CD4-positive, alpha-beta memory T cell (primary cell): Measurements from ENCODE around the gene PMPCA. TPM values are rescaled to one million over a fixed set of nuclear protein-coding genes. Genes with fewer than 3 reads are reported as not detected.
"Not testable (repeated sequence)": the region's sequence is repeated elsewhere in the genome, so short reads cannot be mapped to it uniquely, and the experiment has no call there.

Experiments used
- CTCF ChIA-PET: fragments of 350-600 bp; sonication (Branson Sonifier 250); formaldehyde crosslinking; loops from one replicate; lab custom pipeline; 2021; ENCODE audit warnings: inconsistent platforms; ENCODE audit not compliant: partially characterized antibody; lab: Charles Lee
- POLR2A ChIA-PET: fragments of 350-600 bp; sonication (Branson Sonifier 250); formaldehyde crosslinking; loops from one replicate; lab custom pipeline; 2021; ENCODE audit not compliant: partially characterized antibody; lab: Charles Lee
- DNase-seq, 5 donors: peaks; one replicate each; pipeline versions ENCODE4 v3.0.0 to v3.0.0-alpha.2; 2020 to 2022; ENCODE audit warnings: mixed read lengths in 1 of 5
- H3K27ac ChIP-seq: one replicate; pipeline ENCODE4 v1.7.0; 2013; ENCODE audit warnings: low read depth, low read length
- H3K27me3 ChIP-seq: 2 replicates; pipeline ENCODE4 v1.7.0; 2013; ENCODE audit warnings: mild to moderate bottlenecking, low read length, moderate library complexity; ENCODE audit not compliant: insufficient read depth
- H3K36me3 ChIP-seq: 2 replicates; pipeline ENCODE4 v1.7.0; 2013; ENCODE audit warnings: mild to moderate bottlenecking, low read length, moderate library complexity; ENCODE audit not compliant: insufficient read depth
- H3K4me1 ChIP-seq: 2 replicates; pipeline ENCODE4 v1.7.0; 2013; ENCODE audit warnings: mild to moderate bottlenecking, low read length, moderate library complexity; ENCODE audit not compliant: insufficient read depth
- H3K4me3 ChIP-seq, 2 donors: one replicate each; pipeline ENCODE4 v1.7.0; 2013; ENCODE audit warnings: low read length in 2 of 2, mild to moderate bottlenecking in 1 of 2
- H3K9me3 ChIP-seq, 2 donors: one replicate each; pipeline ENCODE4 v1.7.0; 2013; ENCODE audit warnings: low read length in 2 of 2, control low read depth in 1 of 2; ENCODE audit not compliant: control insufficient read depth in 1 of 2
- H3K27ac Mint-ChIP-seq, 7 donors: one replicate each; pipeline ENCODE4 v1.8.0; 2020 to 2021; ENCODE audit warnings: mixed read lengths in 7 of 7, mild to moderate bottlenecking in 6 of 7, inconsistent platforms in 3 of 7, moderate library complexity in 3 of 7
- H3K27me3 Mint-ChIP-seq, 2 donors: one replicate each; pipeline ENCODE4 v1.8.0; 2020 to 2021; ENCODE audit warnings: mixed read lengths in 2 of 2
- H3K36me3 Mint-ChIP-seq, 2 donors: one replicate each; pipeline ENCODE4 v1.8.0; 2020 to 2021; ENCODE audit warnings: mixed read lengths in 2 of 2, inconsistent platforms in 1 of 2, mild to moderate bottlenecking in 1 of 2
- H3K4me1 Mint-ChIP-seq, 4 donors: one replicate each; pipeline ENCODE4 v1.8.0; 2020 to 2021; ENCODE audit warnings: mixed read lengths in 4 of 4, mild to moderate bottlenecking in 1 of 4
- H3K4me3 Mint-ChIP-seq, 8 donors: one replicate each; pipeline ENCODE4 v1.8.0; 2020 to 2021; ENCODE audit warnings: mixed read lengths in 8 of 8, mild to moderate bottlenecking in 7 of 8, moderate library complexity in 6 of 8, inconsistent platforms in 3 of 8
- H3K9me3 Mint-ChIP-seq, 8 donors: one replicate each; pipeline ENCODE4 v1.8.0; 2020 to 2021; ENCODE audit warnings: mixed read lengths in 8 of 8, mild to moderate bottlenecking in 5 of 8, inconsistent platforms in 3 of 8, moderate library complexity in 1 of 8
- intact Hi-C: fragments of 100-400 bp; cut with micrococcal nuclease; formaldehyde crosslinking; loops from one replicate; pipeline ENCODE4 v1.15.1; 2023
- polyA plus RNA-seq, 2 donors: library from polyadenylated mRNA; unstranded; fragments of 300-500 nt; fragmentation: Illumina TruSeq; gene quantifications; one replicate each; pipeline ENCODE4 v1.2.3, GENCODE V29; 2021
- total RNA-seq, 2 experiments: library from RNA; stranded (reverse); gene quantifications; one replicate each; pipeline ENCODE4 v1.2.3, GENCODE V29; 2021

Gene PMPCA
- total and polyA plus RNA-seq, 4 experiments from 2014 or later, result 44.2 to 73.3 (median 58.5) TPM

GRCh38 chr9:136405904-136406303 lies 4.6 kb upstream of the PMPCA start:
- not testable (repeated sequence) for H3K27me3 ChIP-seq, H3K9me3 ChIP-seq, H3K9me3 Mint-ChIP-seq, H3K27me3 Mint-ChIP-seq, H3K4me3 ChIP-seq, DNase-seq
- peaks cover 34 to 78% (median 52%) of the 10 kb centered on the region in 4 donors for H3K4me1 Mint-ChIP-seq
- H3K36me3 ChIP-seq, result peaks cover 18% of the 10 kb centered on the region
- peaks cover 55% of the 10 kb centered on the region for H3K4me1 ChIP-seq
- H3K27ac Mint-ChIP-seq, result peak overlapping the region in 5 of 7 donors; percentile 27 to 90 (median 56)
- peak overlapping the region; percentile 70 for H3K27ac ChIP-seq
- POLR2A ChIA-PET, result interaction anchor here (1.5 kb wide), 1 partner anchor 33 kb away, joined by 4 read pairs; no protein-coding TSS in a partner anchor
- H3K36me3 Mint-ChIP-seq, result peaks cover 18 to 34% of the 10 kb centered on the region in 2 donors
- H3K4me3 Mint-ChIP-seq, result peak overlapping the region in 3 of 8 donors; percentile 15 to 95 (median 44)
- CTCF ChIA-PET, result interaction anchor here (1.4 kb wide), 1 partner anchor 42 kb away, joined by 3 read pairs; the partner anchor contains the start of gene DNLZ
- intact Hi-C loops, result loop anchor here (10.0 kb wide), 1 partner anchor 139 kb away; the partner anchor contains the start of gene NOTCH1

DNA sequence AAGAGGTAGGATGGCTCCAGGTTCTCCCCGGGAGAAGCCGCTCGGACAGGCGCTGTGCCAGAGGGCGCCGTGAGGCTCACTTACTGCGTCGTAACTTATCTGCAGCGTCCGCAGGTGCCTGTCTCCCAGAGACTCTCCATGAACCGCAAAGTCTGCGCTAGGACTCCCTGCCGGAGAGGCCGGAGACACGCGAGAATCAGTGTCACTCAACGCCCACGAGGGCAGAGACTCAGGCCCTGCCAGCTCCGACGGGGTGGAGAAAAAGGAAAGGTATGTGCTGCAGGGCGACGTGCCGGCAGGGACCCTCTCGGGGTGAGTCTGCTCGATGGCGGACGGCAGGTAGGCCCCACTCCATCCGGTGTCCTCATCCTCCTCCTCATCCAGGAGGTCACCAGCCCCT lies 3.4 kb upstream of the PMPCA start:
- H3K36me3 Mint-ChIP-seq, result peaks cover 18 to 43% of the 10 kb centered on the region in 2 donors
- H3K27ac Mint-ChIP-seq, result peak overlapping the region in 2 of 7 donors; percentile 52 to 63
- intact Hi-C loops, result loop anchor here (10.0 kb wide), 1 partner anchor 138 kb away; the partner anchor contains the start of gene NOTCH1
- POLR2A ChIA-PET, result interaction anchor here (1.4 to 1.5 kb wide), 2 partner anchors 31 to 44 kb away, joined by 4 read pairs; partner anchors contain the start of gene DNLZ
- H3K27ac ChIP-seq, DNase-seq, H3K9me3 ChIP-seq, H3K27me3 ChIP-seq, H3K4me3 ChIP-seq, H3K9me3 Mint-ChIP-seq, CTCF ChIA-PET, H3K27me3 Mint-ChIP-seq: not testable (repeated sequence)
- H3K4me1 Mint-ChIP-seq, result peaks cover 43 to 80% (median 63%) of the 10 kb centered on the region in 4 donors
- H3K36me3 ChIP-seq, result peaks cover 18% of the 10 kb centered on the region
- peak overlapping the region in 1 of 8 donors; percentile 46 for H3K4me3 Mint-ChIP-seq
- peaks cover 67% of the 10 kb centered on the region for H3K4me1 ChIP-seq

DNA sequence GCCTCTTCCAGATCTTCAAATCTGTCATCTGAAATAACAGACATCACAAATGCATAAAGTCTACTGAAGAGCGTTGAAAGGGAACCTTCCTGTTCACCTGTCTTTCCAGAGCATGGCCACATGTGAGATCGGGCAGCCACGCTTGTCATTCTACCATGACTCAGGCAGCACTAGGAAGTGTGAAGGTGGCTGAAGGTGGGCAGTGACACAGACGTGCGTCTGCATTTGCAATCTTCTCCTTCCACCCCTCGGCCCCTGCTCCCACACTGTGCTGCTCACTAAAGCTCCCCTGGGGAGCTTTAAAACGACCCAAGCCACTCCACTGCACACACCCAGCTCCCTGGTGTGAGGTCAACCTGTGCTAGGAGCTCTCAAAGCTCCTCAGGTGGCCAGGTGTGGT lies 2.5 kb upstream of the PMPCA start:
- ChIA-PET POLR2A (interaction anchor here (1.4 to 4.6 kb wide), 2 partner anchors 8 to 45 kb away, joined by 4 to 36 read pairs; partner anchors contain the start of genes DNLZ and SNAPC4), CTCF (interaction anchor here (0.5 to 2.5 kb wide), 2 partner anchors 7 to 802 kb away, joined by 3 to 20 read pairs; partner anchors contain the start of gene SNAPC4)
- H3K9me3 ChIP-seq, result no peaks in the 10 kb centered on the region
- Mint-ChIP-seq H3K36me3 (peaks cover 19 to 49% of the 10 kb centered on the region in 2 donors), H3K4me1 (peaks cover 41 to 77% (median 61%) of the 10 kb centered on the region in 4 donors), H3K4me3 (peak overlapping the region in 4 of 8 donors; percentile 33 to 61 (median 47)), H3K27ac (peak overlapping the region in 3 of 7 donors; percentile 30 to 80 (median 72)), H3K27me3 (no peaks in the 10 kb centered on the region), H3K9me3 (peaks cover 0 to 2% (median 0%) of the 10 kb centered on the region in 8 donors)
- DNase-seq, result peak in 1 of 5 donors; percentile 56
- intact Hi-C loops, result loop anchor here (10.0 kb wide), 1 partner anchor 137 kb away; the partner anchor contains the start of gene NOTCH1
- no peak overlapping the region for H3K4me3 ChIP-seq
- H3K36me3 ChIP-seq, result peaks cover 21% of the 10 kb centered on the region
- peaks cover 63% of the 10 kb centered on the region for H3K4me1 ChIP-seq
- H3K27me3 ChIP-seq, result no peaks in the 10 kb centered on the region
- no peak overlapping the region for H3K27ac ChIP-seq

DNA sequence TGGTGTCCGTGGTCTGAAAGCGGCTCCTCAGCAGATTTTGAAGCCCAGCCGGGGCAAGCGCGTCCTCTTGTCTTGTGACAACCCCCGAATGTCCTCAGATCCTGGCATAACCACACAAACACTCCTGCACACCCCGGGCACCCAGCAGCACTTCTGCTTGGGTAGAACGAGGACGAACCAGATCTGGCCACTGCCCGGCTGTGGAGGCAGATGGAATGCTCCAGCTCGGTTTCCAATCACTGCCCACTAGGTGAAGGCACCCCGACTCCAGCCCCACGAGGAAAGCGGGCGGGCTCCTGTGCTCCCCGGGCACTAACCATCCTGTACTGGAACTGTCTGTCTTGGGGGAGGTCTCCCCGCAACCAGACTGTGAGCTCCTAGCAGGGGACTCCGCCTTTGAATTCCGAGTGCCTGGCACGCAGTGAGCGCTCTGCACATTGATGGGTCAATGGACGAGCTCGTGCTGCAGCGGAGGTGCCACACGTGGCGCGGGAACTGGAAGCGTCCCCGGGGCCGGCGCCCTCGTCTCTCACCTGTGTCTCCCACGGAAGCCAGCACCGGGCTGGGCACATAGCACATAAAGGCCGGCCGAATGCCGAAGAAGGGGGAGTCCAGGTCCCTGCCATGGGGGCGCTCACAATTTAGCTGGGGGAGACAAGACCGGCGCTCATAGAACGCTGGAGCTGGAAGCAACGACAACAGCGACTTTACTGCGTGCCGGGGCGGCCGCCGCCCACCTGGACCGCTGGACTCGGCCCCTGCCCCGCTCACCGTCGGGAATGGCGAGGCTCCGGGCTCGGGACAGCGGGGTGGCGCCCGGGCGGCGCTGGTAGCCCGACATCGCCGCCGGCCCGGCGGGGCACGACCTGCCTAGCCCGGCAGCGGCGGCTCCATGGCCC lies 652 bp upstream of the PMPCA start:
- H3K4me3 ChIP-seq, result peak overlapping the region; percentile 22 to 53
- peaks cover 35 to 59% of the 10 kb centered on the region in 2 donors for H3K36me3 Mint-ChIP-seq
- CTCF ChIA-PET, result interaction anchor here (0.8 to 2.5 kb wide), 4 partner anchors 9 to 47 kb away, joined by 3 to 20 read pairs (median 5); partner anchors contain the start of genes DNLZ and SNAPC4
- no peaks in the 10 kb centered on the region for H3K27me3 ChIP-seq
- peaks cover 0 to 2% (median 0%) of the 10 kb centered on the region in 8 donors for H3K9me3 Mint-ChIP-seq
- H3K4me3 Mint-ChIP-seq, result peak overlapping the region; percentile 85 to 92 (median 90)
- intact Hi-C loops, result loop anchor here (1.0 to 10.0 kb wide), 3 partner anchors 10 to 135 kb away; partner anchors contain the start of genes NOTCH1, SEC16A and SNAPC4
- peaks cover 40% of the 10 kb centered on the region for H3K36me3 ChIP-seq
- no peaks in the 10 kb centered on the region for H3K9me3 ChIP-seq
- POLR2A ChIA-PET, result interaction anchor here (0.7 to 4.6 kb wide), 11 partner anchors 9 to 129 kb away, joined by 3 to 36 read pairs (median 4); partner anchors contain the start of genes DNLZ and SNAPC4
- H3K27ac ChIP-seq, result peak overlapping the region; percentile 66
- H3K27ac Mint-ChIP-seq, result peak overlapping the region; percentile 81 to 96 (median 93)
- H3K4me1 ChIP-seq, result peaks cover 44% of the 10 kb centered on the region
- no peaks in the 10 kb centered on the region for H3K27me3 Mint-ChIP-seq
- peaks cover 29 to 68% (median 47%) of the 10 kb centered on the region in 4 donors for H3K4me1 Mint-ChIP-seq
- peak in 4 of 5 donors; percentile 28 to 63 (median 30) for DNase-seq

DNA sequence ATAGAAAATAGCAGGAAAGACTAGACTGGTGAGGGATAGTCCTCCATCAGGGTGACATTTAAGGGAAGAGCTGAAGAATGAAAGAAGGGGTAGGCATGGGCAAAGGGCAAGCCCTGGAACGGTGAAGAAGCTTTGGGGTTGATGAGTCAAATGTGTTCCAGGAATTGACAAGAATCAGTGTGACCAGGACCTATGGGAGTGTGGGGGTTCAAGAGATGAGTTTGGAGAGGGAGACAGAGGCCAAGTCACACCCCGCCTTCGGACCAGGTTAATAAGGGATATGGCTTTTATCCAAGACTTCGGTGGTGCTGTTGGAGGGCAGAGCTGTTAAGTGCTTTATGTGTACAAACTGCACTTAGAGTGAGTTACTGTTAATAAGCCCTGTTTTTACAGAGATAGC lies 920 bp downstream of the PMPCA start:
- no peaks in the 10 kb centered on the region for H3K27me3 Mint-ChIP-seq
- Histone ChIP-seq H3K36me3 (peaks cover 48% of the 10 kb centered on the region), H3K27me3 (no peaks in the 10 kb centered on the region), H3K4me1 (peaks cover 29% of the 10 kb centered on the region), H3K9me3 (no peaks in the 10 kb centered on the region), H3K4me3 (peak overlapping the region; percentile 71 to 85), H3K27ac (peak overlapping the region; percentile 93)
- CTCF ChIA-PET, result interaction anchor here (0.8 to 1.0 kb wide), 3 partner anchors 8 to 31 kb away, joined by 3 read pairs; no protein-coding TSS in a partner anchor
- peaks cover 35 to 62% of the 10 kb centered on the region in 2 donors for H3K36me3 Mint-ChIP-seq
- DNase-seq, result no peak
- H3K27ac Mint-ChIP-seq, result peak overlapping the region; percentile 81 to 95 (median 93)
- intact Hi-C loops, result no loop called here
- peaks cover 0 to 2% (median 0%) of the 10 kb centered on the region in 8 donors for H3K9me3 Mint-ChIP-seq
- POLR2A ChIA-PET, result interaction anchor here (3.5 to 4.6 kb wide), 2 partner anchors 11 to 48 kb away, joined by 21 to 36 read pairs; partner anchors contain the start of genes DNLZ and SNAPC4
- H3K4me1 Mint-ChIP-seq, result peaks cover 21 to 56% (median 37%) of the 10 kb centered on the region in 4 donors
- H3K4me3 Mint-ChIP-seq, result peak overlapping the region; percentile 86 to 91 (median 88)

- Mint-ChIP-seq H3K4me3 (peak overlapping the region in 3 of 8 donors; percentile 9 to 46 (median 25)), H3K4me1 (peaks cover 21 to 50% (median 30%) of the 10 kb centered on the region in 4 donors), H3K9me3 (peaks cover 0 to 2% (median 0%) of the 10 kb centered on the region in 8 donors), H3K36me3 (peaks cover 36 to 68% of the 10 kb centered on the region in 2 donors), H3K27ac (peak overlapping the region in 2 of 7 donors; percentile 9 to 70), H3K27me3 (no peaks in the 10 kb centered on the region)
- DNase-seq, result no peak
- H3K4me3 ChIP-seq, result no peak overlapping the region
- POLR2A ChIA-PET, result interaction anchor here (1.9 kb wide), 1 partner anchor 9 kb away, joined by 5 read pairs; no protein-coding TSS in a partner anchor
- no peak overlapping the region for H3K27ac ChIP-seq
- no peaks in the 10 kb centered on the region for H3K27me3 ChIP-seq
- H3K36me3 ChIP-seq, result peaks cover 47% of the 10 kb centered on the region
- CTCF ChIA-PET, result no interaction called here
- H3K4me1 ChIP-seq, result peaks cover 29% of the 10 kb centered on the region
- H3K9me3 ChIP-seq, result no peaks in the 10 kb centered on the region
- intact Hi-C loops, result no loop called here
Measured at GRCh38 chr9:136412962-136413361, 2.5 kb downstream of the PMPCA start.
